GM21825 (cell line): ENCODE measurements around the gene SLC38A9.
"Not testable (repeated sequence)": the region's sequence is repeated elsewhere in the genome, so short reads cannot be mapped to it uniquely, and the experiment has no call there.

Experiments
- ATAC-seq: cut with Tn5 transposase; IDR thresholded peaks from one replicate; pipeline ENCODE4 v1.9.1; 2021; ENCODE audit warnings: mild to moderate bottlenecking, moderate library complexity; ENCODE audit not compliant: unreplicated experiment

SLC38A9 gene

GRCh38 chr5:55618318-55618717, 93.8 kb downstream of the SLC38A9 start:
- no peak for ATAC-seq

GRCh38 chr5:55613112-55613868, 98.8 kb downstream of the SLC38A9 start:
- ATAC-seq, result no peak

GRCh38 chr5:55610542-55610941, 101.6 kb downstream of the SLC38A9 start:
- no peak for ATAC-seq

GRCh38 chr5:55609413-55609812, 102.7 kb downstream of the SLC38A9 start:
- ATAC-seq, result no peak

GRCh38 chr5:55608595-55609349, 103.4 kb downstream of the SLC38A9 start:
- no peak for ATAC-seq

- ATAC-seq, result not testable (repeated sequence)
Observed at GRCh38 chr5:55607309-55607708, 104.8 kb downstream of the SLC38A9 start.

- no peak for ATAC-seq
Observed at GRCh38 chr5:55604611-55605067, 107.5 kb downstream of the SLC38A9 start.

- no peak for ATAC-seq
Observed at GRCh38 chr5:55603922-55604321, 108.2 kb downstream of the SLC38A9 start.

GRCh38 chr5:55601628-55602027, 110.5 kb downstream of the SLC38A9 start:
- no peak for ATAC-seq

- ATAC-seq, result no peak
Observed at GRCh38 chr5:55601204-55601618, 110.9 kb downstream of the SLC38A9 start.

GRCh38 chr5:55600497-55601203, 111.5 kb downstream of the SLC38A9 start:
- ATAC-seq, result no peak

- ATAC-seq, result no peak
Observed at GRCh38 chr5:55600086-55600485, 112.0 kb downstream of the SLC38A9 start.

- ATAC-seq, result no peak
Observed at GRCh38 chr5:55599148-55600050, 112.7 kb downstream of the SLC38A9 start.

GRCh38 chr5:55597014-55597981, 114.8 kb downstream of the SLC38A9 start:
- ATAC-seq, result no peak

- no peak for ATAC-seq
Observed at GRCh38 chr5:55594671-55595070, 117.5 kb downstream of the SLC38A9 start.

GRCh38 chr5:55593115-55593472, 119.0 kb downstream of the SLC38A9 start:
- no peak for ATAC-seq

GRCh38 chr5:55592388-55593114, 119.6 kb downstream of the SLC38A9 start:
- ATAC-seq, result no peak

GRCh38 chr5:55591686-55592085, 120.4 kb downstream of the SLC38A9 start:
- ATAC-seq, result no peak

GRCh38 chr5:55585206-55585610, 126.9 kb downstream of the SLC38A9 start:
- ATAC-seq, result no peak
